AG09319 (cell line): ENCODE measurements around the gene NRIP3.
A peak's percentile ranks its signal among the peaks of the same experiment; 100 is the strongest.

Experiments used
- DNase-seq: peaks from one replicate; pipeline ENCODE4 v3.0.0-alpha.2; 2010; ENCODE audit warnings: low read depth; ENCODE audit errors: extremely low read depth
- TF ChIP-seq, protein P1 (sequence below): IDR thresholded peaks from 2 replicates; pipeline ENCODE4 v1.5.1; 2011; ENCODE audit warnings: low read depth, mild to moderate bottlenecking, inconsistent platforms, low read length, moderate library complexity

NRIP3 gene

DNA sequence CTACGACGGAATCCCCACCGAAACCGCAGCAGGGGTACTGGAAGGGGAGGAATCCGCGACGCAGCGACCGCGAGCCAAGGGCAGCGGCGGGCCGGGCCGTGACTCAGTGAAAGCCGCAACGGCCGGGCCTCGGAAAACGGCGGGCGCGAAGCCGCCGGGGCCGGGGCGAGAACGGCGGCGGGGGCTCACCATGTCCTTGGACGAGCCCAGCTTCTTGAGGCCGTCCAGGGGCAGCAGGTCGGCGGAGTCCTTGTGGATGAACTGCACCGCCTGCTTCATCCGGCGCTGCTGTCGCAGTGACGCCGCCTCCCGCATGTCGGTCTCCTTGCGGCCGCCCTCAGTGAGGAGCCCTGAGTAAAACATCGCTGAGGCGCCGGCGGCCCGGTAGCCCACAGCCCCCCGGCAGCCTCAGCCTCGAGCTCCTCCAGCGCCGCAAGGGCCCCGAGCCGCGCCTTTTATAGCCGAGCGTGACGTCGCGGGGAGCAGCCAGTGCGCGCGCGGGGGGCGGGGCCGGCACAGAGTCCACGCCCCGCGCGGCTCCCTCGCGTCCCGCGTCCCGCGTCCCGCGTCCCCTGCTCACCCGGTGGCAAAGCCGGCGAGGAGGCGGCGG, at the start of gene NRIP3:
TSS of gene NRIP3 (minus strand) at position 429 of the 610 bp plus-strand sequence. CDS start at position 363, 66 bp downstream.
- TF ChIP-seq, protein P1, sequence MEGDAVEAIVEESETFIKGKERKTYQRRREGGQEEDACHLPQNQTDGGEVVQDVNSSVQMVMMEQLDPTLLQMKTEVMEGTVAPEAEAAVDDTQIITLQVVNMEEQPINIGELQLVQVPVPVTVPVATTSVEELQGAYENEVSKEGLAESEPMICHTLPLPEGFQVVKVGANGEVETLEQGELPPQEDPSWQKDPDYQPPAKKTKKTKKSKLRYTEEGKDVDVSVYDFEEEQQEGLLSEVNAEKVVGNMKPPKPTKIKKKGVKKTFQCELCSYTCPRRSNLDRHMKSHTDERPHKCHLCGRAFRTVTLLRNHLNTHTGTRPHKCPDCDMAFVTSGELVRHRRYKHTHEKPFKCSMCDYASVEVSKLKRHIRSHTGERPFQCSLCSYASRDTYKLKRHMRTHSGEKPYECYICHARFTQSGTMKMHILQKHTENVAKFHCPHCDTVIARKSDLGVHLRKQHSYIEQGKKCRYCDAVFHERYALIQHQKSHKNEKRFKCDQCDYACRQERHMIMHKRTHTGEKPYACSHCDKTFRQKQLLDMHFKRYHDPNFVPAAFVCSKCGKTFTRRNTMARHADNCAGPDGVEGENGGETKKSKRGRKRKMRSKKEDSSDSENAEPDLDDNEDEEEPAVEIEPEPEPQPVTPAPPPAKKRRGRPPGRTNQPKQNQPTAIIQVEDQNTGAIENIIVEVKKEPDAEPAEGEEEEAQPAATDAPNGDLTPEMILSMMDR = no peak
- DNase-seq = no peak

DNA sequence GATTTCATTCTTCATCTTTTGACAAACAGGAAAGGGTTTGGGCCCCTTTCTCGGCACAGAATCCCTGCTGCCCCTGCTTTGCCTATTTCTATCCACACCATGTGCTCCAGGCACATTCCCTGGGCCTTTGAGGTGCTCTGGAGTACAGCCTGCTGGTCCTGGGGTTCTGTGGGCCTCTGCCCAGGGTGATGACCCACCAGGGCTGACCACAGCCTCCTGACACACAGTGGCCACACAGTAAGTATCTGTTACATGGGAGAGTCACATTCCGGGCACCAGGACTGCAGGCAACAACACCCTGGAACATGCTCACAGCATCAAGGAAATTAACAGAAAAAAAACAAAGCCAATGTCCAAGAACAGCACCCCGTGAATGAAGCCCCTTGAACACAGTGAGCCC, 48.5 kb upstream of the NRIP3 start:
- DNase-seq = no peak
- TF ChIP-seq, protein P1 = no peak

DNA sequence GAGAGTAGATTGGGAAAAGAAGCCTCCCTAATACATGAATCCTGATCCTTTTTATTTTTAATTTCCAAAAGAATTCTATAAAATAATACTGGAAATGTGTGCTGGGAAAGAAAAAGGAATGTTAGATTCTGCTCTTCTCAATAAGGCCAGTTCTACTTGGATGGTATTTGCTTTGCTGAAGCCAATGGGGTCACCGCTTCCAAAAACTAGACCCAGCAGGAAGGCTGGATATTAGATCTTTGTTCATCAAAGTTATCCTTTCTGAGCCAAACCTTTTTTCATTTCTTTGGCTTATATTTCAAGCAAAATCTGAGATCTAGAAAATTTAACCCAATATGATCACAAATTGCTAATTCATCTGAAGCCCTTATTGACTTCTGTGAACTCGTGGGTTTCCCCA, 46.2 kb upstream of the NRIP3 start:
- TF ChIP-seq, protein P1 = no peak
- DNase-seq = no peak

DNA sequence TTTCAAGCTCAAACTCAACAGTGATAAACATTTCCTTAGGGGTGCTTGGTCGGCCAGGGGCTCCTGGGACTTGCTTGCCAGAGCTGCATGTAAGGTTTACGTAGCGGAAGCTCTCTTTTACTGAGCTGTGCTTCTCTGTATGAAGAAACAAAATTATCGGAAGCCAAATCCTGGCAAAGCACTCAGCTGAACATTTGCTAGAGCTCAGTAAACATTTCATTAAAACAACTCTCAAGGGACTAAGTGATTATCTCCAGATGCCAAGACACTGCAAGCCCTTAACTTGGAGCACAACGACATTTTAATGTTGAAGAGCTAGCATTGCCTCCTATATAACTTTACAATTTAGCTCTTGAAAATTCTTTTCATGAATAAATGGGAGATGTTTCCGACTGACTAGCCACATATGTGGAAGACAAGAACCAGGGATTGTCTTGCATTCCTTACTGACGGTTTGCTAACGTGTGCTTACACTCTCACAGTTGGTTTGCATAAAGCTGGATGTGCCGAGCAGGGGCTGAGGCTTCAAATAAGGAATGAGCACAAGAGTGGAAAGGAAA, 44.2 kb upstream of the NRIP3 start:
- TF ChIP-seq, protein P1 = no peak
- peak; percentile 40 for DNase-seq

DNA sequence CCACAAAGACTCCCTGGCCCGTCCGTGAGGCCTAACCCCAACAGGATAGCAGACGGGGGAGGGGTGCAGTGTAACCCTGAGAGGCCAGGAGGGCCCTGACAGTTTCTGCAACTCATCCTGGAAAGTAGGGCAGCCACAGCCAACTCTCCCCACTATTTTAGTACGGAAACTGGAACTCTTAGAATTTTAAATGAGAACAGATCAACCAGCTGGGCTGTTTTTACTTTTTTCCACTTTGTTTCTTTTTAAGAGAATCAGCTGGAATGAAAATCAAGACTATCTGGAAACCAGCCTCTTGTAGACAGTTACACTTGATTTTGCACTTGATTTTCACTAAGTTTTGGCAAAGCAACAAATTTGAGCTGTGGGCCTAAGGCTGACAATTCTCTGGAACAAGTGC, 42.7 kb upstream of the NRIP3 start:
- TF ChIP-seq, protein P1 = no peak
- no peak for DNase-seq

DNA sequence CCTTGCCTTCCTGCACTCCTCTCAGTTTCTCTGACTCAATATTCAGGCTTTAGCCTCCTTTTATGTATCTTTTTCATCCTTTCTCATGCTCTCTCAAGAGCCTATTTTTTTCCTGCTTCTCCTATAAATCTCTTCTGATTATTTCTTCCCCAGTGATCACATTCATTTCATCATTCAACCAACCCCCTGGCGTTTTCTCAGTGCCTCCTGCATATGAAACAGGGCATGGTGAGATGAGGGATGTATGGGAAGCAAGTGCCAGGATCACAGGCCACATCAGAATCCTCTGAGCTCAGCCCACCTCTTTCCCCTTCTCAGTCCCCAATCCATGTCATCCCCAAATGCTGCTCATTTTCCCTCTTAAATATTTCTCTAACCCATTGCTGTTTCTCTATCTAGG, 38.7 kb upstream of the NRIP3 start:
- TF ChIP-seq, protein P1 = no peak
- no peak for DNase-seq

DNA sequence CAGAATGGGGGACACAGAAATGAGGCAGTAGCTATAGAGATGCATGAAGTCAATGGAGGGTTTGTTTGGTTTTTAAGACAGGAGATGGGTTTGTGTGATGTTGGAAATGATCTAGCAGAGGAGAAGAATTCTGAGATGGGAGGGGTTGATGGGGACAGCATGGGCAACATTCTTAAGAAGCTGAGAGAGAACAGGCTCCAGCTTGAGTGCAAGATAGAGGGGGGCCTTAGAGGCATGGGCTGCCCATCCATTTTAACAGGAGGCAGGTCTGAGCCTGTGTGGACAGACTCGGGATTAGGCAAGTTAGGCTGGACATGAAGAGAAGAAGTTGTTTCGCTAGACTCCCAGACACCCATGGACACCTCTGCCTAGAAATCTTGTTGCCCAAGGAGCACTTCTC, 37.9 kb upstream of the NRIP3 start:
- no peak for DNase-seq
- TF ChIP-seq, protein P1 = no peak
